ENCODE results near the gene SDK1. TPM values are rescaled to one million over a fixed set of nuclear protein-coding genes. Genes with fewer than 3 reads are reported as not detected.

Gene SDK1
- total and polyA plus RNA-seq, 2 experiments from 2014 or later = 2.1 to 10.0 TPM

- H3F3A ChIP-seq (replicated peaks; ENCODE audit: low read depth) = no peaks in the 10 kb centered on the region
- peak overlapping the region; percentile 63 for H3K4me2 ChIP-seq
- H3K4me1 ChIP-seq (ENCODE audit: insufficient read depth) = peaks cover 12% of the 10 kb centered on the region
- peaks cover 4% of the 10 kb centered on the region for H3K9me3 Mint-ChIP-seq
- 0 out of 2 replicates have a peak overlapping the region, but pooled peaks have one; percentile 55 for H3K27ac ChIP-seq (ENCODE audit: low read depth)
- peak overlapping the region; percentile 12; the same call in 1 of the 2 replicates for H3K27ac Mint-ChIP-seq
- H3K27me3 ChIP-seq (ENCODE audit: insufficient read depth) = no peaks in the 10 kb centered on the region
- peaks cover 30% of the 10 kb centered on the region for H3K4me1 Mint-ChIP-seq
- H3K36me3 ChIP-seq (ENCODE audit: insufficient read depth) = no peaks in the 10 kb centered on the region
- peak; percentile 44 for DNase-seq (ENCODE audit: low spot score)
- H3K36me3 Mint-ChIP-seq (ENCODE audit: low read depth) = peaks cover 13% of the 10 kb centered on the region
- H2AFZ ChIP-seq = 0 out of 2 replicates have a peak overlapping the region, but pooled peaks have one; percentile 63
- no peaks in the 10 kb centered on the region for H3K9me2 ChIP-seq (ENCODE audit: insufficient read depth)
- H3K4me3 Mint-ChIP-seq = peak overlapping the region; percentile 53
- no peaks in the 10 kb centered on the region for H3K79me2 ChIP-seq (replicated peaks; ENCODE audit: insufficient read depth)
- H3K4me3 ChIP-seq = no peak overlapping the region; the same call in 1 of the 2 replicates
- peak; percentile 57 for ATAC-seq
- TF ChIP-seq JUNB (IDR thresholded peaks at IDR 0.05; ENCODE audit: unreplicated experiment) = no peak
- no peak for TF ChIP-seq NANOG (IDR thresholded peaks at IDR 0.05; ENCODE audit: borderline replicate concordance)
- TF ChIP-seq ZNF114 (CRISPR knock-in tag; IDR thresholded peaks at IDR 0.05) = no peak
- TF ChIP-seq EZH2 (IDR thresholded peaks at IDR 0.05; ENCODE audit: low read depth, unreplicated experiment) = no peak
- TF ChIP-seq ZNF462 (CRISPR knock-in tag; IDR thresholded peaks at IDR 0.05) = no peak
- TF ChIP-seq STAT1 (IDR thresholded peaks at IDR 0.05; ENCODE audit: unreplicated experiment) = no peak
- no peak for TF ChIP-seq REST (IDR thresholded peaks at IDR 0.05; ENCODE audit: unreplicated experiment)
- no peak for TF ChIP-seq POLR2AphosphoS5 (IDR thresholded peaks at IDR 0.05; ENCODE audit: low read depth)
- TF ChIP-seq ETS1 (IDR thresholded peaks at IDR 0.05) = no peak
- no peaks in the 10 kb centered on the region for H4K20me1 ChIP-seq (replicated peaks; ENCODE audit: insufficient read depth)
- peaks cover 11% of the 10 kb centered on the region for H3K27me3 Mint-ChIP-seq (ENCODE audit: insufficient read depth, low read depth, poor library complexity)
Observed at GRCh38 chr7:4240042-4240441, 939.0 kb downstream of the SDK1 start.

Data from GM23338 (cell line).